Lung (tissue), 12 donors: Measurements from ENCODE around the gene ALK. TPM values are rescaled to one million over a fixed set of nuclear protein-coding genes. Genes with fewer than 3 reads are reported as not detected.

ENCODE experiments used
- ATAC-seq: fragments of 200-7000 bp; cut with Tn5 transposase; one replicate; pipeline ENCODE4 v1.9.1; 2020; ENCODE audit warnings: moderate number of reproducible peaks; ENCODE audit not compliant: insufficient read depth, low FRiP score
- DNase-seq, 3 donors: peaks; one replicate each; pipeline ENCODE4 v3.0.0-alpha.2; 2013 to 2017
- H3K27ac ChIP-seq, 2 donors: one replicate each; pipeline ENCODE4 v1.5.1; 2013; ENCODE audit warnings: mild to moderate bottlenecking in 2 of 2, moderate library complexity in 2 of 2, control low read depth in 1 of 2, inconsistent platforms in 1 of 2, low read depth in 1 of 2, low read length in 1 of 2
- H3K27me3 ChIP-seq, 3 donors: one replicate each; pipeline ENCODE4 v1.5.1; 2013; ENCODE audit warnings: low read length in 2 of 3; ENCODE audit not compliant: control insufficient read depth in 3 of 3, insufficient read depth in 3 of 3
- H3K36me3 ChIP-seq, 4 donors: one replicate each; pipeline ENCODE4 v1.5.1; 2013; ENCODE audit warnings: low read length in 4 of 4, mild to moderate bottlenecking in 1 of 4, moderate library complexity in 1 of 4; ENCODE audit not compliant: control insufficient read depth in 4 of 4, insufficient read depth in 4 of 4
- H3K4me1 ChIP-seq, 5 donors: one replicate each; pipeline ENCODE4 v1.5.1; 2013; ENCODE audit warnings: low read length in 5 of 5, mild to moderate bottlenecking in 2 of 5, moderate library complexity in 1 of 5; ENCODE audit not compliant: control insufficient read depth in 5 of 5, insufficient read depth in 5 of 5
- H3K4me3 ChIP-seq: one replicate; pipeline ENCODE4 v1.5.1; 2013; ENCODE audit warnings: mild to moderate bottlenecking, control low read depth, moderate library complexity
- H3K9ac ChIP-seq, 2 donors: one replicate each; pipeline ENCODE4 v1.5.1; 2013; ENCODE audit warnings: low read length in 2 of 2, control low read depth in 1 of 2; ENCODE audit not compliant: insufficient read depth in 1 of 2
- H3K9me3 ChIP-seq, 4 donors: one replicate each; pipeline ENCODE4 v1.5.1; 2013; ENCODE audit warnings: low read length in 3 of 4, mild to moderate bottlenecking in 1 of 4, moderate library complexity in 1 of 4; ENCODE audit not compliant: control insufficient read depth in 4 of 4, insufficient read depth in 3 of 4
- WGBS, 2 donors: extraction: QIAGEN DNeasy Blood & Tissue Kit; methylation state at CpG; one replicate each; pipeline ENCODE4 v1.1.7; 2013; 5-methylcytosine and 5-hydroxymethylcytosine counted together
- polyA plus RNA-seq, 2 donors: library from polyadenylated mRNA; stranded (reverse); fragments of 200-250 nt; gene quantifications; one replicate each; pipeline ENCODE4 v1.2.1, GENCODE V29; 2013
- total RNA-seq, 2 donors: library from RNA; depleted of rRNA in 1 of 2; stranded (reverse); fragments of >200 nt in 1 of 2; gene quantifications; one replicate each; pipeline ENCODE4 v1.2.1, GENCODE V29; 2014 to 2021
- TF ChIP-seq, protein P1 (sequence below): IDR thresholded peaks from 2 replicates; pipeline ENCODE4 v1.5.1; 2012; ENCODE audit warnings: mild to moderate bottlenecking; ENCODE audit errors: control extremely low read depth, extremely low read depth
- donor health status: control.
- donor health status: control.
- donor health status: Bipolar disorder and iron deficiency.
- donor health status: healthy.
- donor health status: DM: yes; HTN: yes; CAD: no.

ALK gene
- total and polyA plus RNA-seq, 4 donors, result 0.09 to 0.25 (median 0.10) TPM; not detected in 1

DNA sequence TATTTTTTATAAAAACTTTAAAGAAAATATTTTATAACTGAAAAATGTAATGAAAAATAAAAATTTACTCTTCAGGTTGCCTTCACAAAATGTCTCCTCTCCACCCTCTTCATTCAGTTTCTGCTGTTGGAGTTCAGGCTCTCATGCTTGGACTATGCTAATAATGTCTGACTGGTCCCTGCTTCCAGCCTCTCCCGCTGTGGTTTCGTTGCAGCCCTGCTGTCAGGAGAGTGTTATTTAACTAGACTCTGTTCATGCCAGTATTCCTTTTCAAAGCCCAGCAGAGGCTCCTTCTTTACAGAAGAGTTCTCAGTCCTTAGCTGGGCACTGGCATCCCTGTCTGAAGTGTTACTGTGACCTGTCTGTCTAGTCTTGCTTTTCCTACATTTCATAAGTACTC is 765.8 kb downstream of the ALK start:
- Histone ChIP-seq H3K4me3 (no peak overlapping the region), H3K27me3 (no peaks in the 10 kb centered on the region), H3K27ac (no peak overlapping the region), H3K4me1 (no peaks in the 10 kb centered on the region), H3K9ac (no peak overlapping the region), H3K36me3 (peaks cover 0 to 20% (median 3%) of the 10 kb centered on the region in 4 donors), H3K9me3 (no peaks in the 10 kb centered on the region)
- 61 to 79% methylated on average over 2 of the region's 2 CpGs for WGBS, 2 donors
- ATAC-seq (no peak), DNase-seq (no peak)
- TF ChIP-seq, protein P1, sequence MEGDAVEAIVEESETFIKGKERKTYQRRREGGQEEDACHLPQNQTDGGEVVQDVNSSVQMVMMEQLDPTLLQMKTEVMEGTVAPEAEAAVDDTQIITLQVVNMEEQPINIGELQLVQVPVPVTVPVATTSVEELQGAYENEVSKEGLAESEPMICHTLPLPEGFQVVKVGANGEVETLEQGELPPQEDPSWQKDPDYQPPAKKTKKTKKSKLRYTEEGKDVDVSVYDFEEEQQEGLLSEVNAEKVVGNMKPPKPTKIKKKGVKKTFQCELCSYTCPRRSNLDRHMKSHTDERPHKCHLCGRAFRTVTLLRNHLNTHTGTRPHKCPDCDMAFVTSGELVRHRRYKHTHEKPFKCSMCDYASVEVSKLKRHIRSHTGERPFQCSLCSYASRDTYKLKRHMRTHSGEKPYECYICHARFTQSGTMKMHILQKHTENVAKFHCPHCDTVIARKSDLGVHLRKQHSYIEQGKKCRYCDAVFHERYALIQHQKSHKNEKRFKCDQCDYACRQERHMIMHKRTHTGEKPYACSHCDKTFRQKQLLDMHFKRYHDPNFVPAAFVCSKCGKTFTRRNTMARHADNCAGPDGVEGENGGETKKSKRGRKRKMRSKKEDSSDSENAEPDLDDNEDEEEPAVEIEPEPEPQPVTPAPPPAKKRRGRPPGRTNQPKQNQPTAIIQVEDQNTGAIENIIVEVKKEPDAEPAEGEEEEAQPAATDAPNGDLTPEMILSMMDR, result no peak

DNA sequence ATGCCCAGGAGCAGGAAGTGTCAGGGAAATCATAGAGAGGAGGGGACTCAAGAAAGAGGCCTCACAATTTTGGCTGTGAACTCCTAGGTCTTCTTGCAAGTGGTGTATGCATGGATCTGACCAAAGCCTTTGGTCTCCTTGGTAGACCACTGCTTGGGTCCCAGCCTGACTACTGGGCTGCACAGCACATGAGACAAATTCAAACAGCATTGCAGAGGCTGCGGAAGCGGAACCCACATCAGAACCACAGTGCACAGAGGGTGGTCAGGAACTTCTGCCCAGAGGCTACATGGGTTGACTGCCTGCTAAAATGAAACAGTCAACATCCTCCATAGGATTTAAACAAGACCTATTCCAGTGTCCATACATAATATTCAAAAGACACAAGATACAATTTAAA is 766.8 kb downstream of the ALK start:
- TF ChIP-seq, protein P1, result no peak
- no peak for ATAC-seq

DNA sequence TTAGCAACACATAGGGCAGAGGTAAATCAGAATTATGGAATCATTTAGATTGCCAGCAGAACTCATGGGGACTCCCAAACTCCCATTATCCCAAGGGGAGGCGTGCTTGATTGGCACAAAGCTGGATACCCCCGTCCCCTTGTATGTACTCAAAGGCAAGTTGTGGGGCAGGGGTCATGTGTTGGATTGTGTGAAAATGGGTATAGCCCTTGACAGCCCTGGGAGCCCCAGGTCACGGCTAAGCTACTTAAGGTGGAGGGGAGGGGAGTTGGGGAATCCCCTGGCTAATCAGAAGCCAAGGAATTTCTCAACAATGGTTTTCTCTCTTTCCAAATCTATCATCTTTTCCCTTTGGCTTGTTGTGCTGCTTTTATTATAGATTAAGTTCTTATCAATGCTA is 773.4 kb downstream of the ALK start:
- Histone ChIP-seq H3K36me3 (peaks cover 0 to 10% (median 2%) of the 10 kb centered on the region in 4 donors), H3K27me3 (no peaks in the 10 kb centered on the region), H3K9ac (no peak overlapping the region), H3K27ac (no peak overlapping the region), H3K4me3 (no peak overlapping the region), H3K4me1 (no peaks in the 10 kb centered on the region), H3K9me3 (no peaks in the 10 kb centered on the region)
- WGBS, 2 donors, result 65 to 82% methylated on average over 3 of the region's 3 CpGs
- DNase-seq (no peak), ATAC-seq (no peak)
- TF ChIP-seq, protein P1, result no peak

More for the DNA sequence above, 766.8 kb downstream of the ALK start:
- DNase-seq, result no peak
- Histone ChIP-seq H3K36me3 (peaks cover 0 to 20% (median 3%) of the 10 kb centered on the region in 4 donors), H3K9me3 (no peaks in the 10 kb centered on the region), H3K27me3 (no peaks in the 10 kb centered on the region), H3K4me1 (no peaks in the 10 kb centered on the region), H3K4me3 (no peak overlapping the region), H3K27ac (no peak overlapping the region), H3K9ac (no peak overlapping the region)
- 96 to 99% methylated on average over 2 of the region's 2 CpGs for WGBS, 2 donors

DNA sequence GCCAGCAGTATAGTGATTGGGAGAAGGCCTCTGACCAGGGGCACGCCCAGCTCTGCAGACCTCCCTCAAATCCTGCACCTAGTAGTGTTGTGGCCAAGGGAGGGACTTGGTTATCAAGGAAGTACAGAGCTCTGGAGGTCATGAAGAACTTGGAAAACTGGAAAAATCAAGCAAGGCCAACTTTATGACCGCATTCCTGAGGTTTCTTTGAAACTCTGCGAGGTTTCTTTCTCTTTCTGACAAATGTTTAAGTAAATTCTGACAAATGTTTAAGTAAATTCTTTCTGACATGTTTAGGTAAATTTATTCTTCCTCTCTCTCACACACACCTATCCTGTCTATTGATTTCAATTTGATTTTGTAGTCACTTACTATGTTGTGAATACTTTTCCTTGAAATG is 775.2 kb downstream of the ALK start:
- WGBS, 2 donors, result 81 to 91% methylated on average over 3 of the region's 3 CpGs
- ATAC-seq (no peak), DNase-seq (peak in 1 of 3 donors; percentile 12)

More for the DNA sequence above, 775.2 kb downstream of the ALK start:
- no peak overlapping the region for H3K4me3 ChIP-seq
- H3K9me3 ChIP-seq, result no peaks in the 10 kb centered on the region
- H3K4me1 ChIP-seq, result no peaks in the 10 kb centered on the region
- no peak overlapping the region for H3K27ac ChIP-seq
- no peak overlapping the region for H3K9ac ChIP-seq
- TF ChIP-seq, protein P1, result no peak
- no peaks in the 10 kb centered on the region for H3K27me3 ChIP-seq
- peaks cover 0 to 7% (median 2%) of the 10 kb centered on the region in 4 donors for H3K36me3 ChIP-seq
